Thoracic aorta (tissue), 2 donors: ENCODE results near the gene CNNM3. TPM values are rescaled to one million over a fixed set of nuclear protein-coding genes. Genes with fewer than 3 reads are reported as not detected.

Source experiments
- ATAC-seq: fragments of 150-250 bp; one replicate; pipeline ENCODE4 v1.8.0; 2017; ENCODE audit warnings: low read depth; ENCODE audit not compliant: insufficient number of reproducible peaks, low FRiP score
- DNase-seq: peaks from one replicate; pipeline ENCODE4 v3.0.0-alpha.2; 2020; ENCODE audit warnings: low spot score
- H3K27ac ChIP-seq, 2 donors: fragments of 200-600 bp; sonication (generic); 1 replicate in 1 of 2; 2 replicates in 1 of 2; pipeline ENCODE4 v1.5.1; 2016; ENCODE audit warnings: mild to moderate bottlenecking in 2 of 2, moderate library complexity in 2 of 2
- H3K27me3 ChIP-seq: fragments of 200-600 bp; sonication (generic); replicated peaks from 2 replicates; pipeline ENCODE4 v1.6.0; 2016; ENCODE audit warnings: mild to moderate bottlenecking; ENCODE audit not compliant: insufficient read depth
- H3K36me3 ChIP-seq: fragments of 200-600 bp; sonication (generic); one replicate; pipeline ENCODE4 v1.5.1; 2016
- H3K4me1 ChIP-seq, 2 donors: fragments of 200-600 bp; sonication (generic); 1 replicate in 1 of 2; 2 replicates in 1 of 2; pipeline versions ENCODE4 v1.5.1 to v1.6.0; 2016; ENCODE audit warnings: low read depth in 2 of 2, mild to moderate bottlenecking in 1 of 2; ENCODE audit not compliant: control insufficient read depth in 1 of 2
- H3K4me3 ChIP-seq: fragments of 200-600 bp; sonication (generic); 2 replicates; pipeline ENCODE4 v1.5.1; 2016; ENCODE audit warnings: mild to moderate bottlenecking
- H3K9me3 ChIP-seq: fragments of 200-600 bp; sonication (generic); 2 replicates; pipeline ENCODE4 v1.5.1; 2016
- total RNA-seq, 2 donors: library from RNA; depleted of rRNA; stranded (reverse); fragments of >200 nt; gene quantifications; one replicate each; pipeline versions ENCODE4 v1.1.0 to v1.2.3, GENCODE V29; 2016
- TF ChIP-seq, protein P1 (sequence below): fragments of 200-600 bp; sonication (generic); IDR thresholded peaks from one replicate; pipeline ENCODE4 v1.5.1; 2019; ENCODE audit warnings: antibody characterized with exemption

CNNM3 gene
- total RNA-seq, 2 donors from 2014 or later = 11.5 to 14.3 TPM

DNA sequence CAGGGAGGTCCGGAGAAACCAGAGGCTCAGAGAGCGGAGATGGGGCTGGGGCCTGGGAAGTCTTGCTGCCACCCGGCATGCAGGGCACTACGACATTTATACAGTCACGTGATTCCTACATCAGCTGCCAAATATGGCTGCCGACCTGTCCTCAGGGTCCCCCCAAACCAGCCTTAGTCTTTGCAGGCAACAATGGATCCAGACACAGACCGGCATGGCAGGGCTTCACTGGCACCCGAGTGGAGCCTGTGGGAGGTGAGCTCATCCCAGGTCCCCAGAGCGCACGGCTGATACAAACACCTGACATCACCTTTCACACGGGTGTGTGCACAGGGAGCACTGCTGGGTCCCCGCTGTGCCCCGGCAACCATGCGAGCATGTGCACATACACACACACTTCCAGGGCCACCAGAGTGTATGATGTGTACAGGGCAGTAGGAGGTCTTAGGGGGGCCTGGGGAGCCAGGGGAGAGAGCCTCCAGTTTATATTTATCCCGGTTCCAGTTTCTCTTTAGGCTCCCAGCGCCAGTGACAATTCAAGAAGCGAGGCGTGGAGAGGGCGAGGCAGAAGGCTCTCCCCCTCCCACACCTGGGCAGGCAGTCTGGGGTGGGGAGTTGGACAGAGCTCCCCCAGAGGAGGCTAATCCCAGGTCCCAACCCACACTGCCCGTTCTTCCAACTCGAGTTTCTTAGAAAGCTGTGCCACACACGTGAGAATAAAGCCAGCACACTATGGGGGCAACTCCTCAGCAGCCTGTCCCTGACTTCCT is 51.1 kb downstream of the CNNM3 start:
- peaks cover 44% of the 10 kb centered on the region for H3K36me3 ChIP-seq

DNA sequence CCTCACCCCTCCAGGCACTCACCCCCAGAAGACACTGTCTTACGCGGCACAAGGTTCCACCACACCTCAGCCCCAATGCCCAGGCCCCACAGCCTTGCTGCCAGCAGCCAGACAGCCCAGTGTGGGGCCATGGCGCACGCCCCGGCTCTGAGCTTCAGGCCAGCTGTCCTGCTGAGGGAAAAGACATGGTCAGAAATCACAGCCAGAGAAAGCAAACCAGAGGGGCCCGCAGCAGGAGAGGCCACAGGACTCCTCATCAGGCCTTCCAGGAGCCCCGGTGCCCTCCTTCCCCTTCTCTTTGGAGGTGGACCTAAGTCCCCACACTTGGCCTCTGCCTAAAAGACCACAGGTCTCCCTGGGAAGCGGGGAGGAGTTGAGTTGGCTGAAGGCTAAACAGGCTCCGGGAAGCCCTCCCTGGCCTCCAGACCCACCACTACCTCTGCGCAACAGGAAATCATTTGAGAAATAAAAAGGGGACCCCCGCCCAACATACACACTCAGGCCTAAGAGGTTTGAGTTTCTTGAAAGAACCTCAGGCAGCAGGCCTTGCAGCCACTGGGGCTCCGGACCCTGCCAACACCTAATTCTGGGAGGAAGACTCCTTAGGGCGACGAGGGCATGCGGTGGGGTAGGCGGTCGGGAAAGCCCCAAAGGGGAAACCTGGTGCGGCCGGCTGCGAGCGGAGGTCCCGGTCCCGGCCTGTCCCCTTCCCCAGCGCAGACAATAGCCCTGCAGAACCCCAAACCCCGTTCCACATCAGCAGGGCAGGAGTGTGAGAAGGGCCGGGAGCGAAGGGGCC is 51.9 kb downstream of the CNNM3 start:
- ATAC-seq (no peak), DNase-seq (no peak)
- Histone ChIP-seq H3K4me3 (peak overlapping the region; percentile 97), H3K27ac (peak overlapping the region; percentile 97 to 99), H3K4me1 (peaks cover 22 to 42% of the 10 kb centered on the region in 2 donors), H3K36me3 (peaks cover 43% of the 10 kb centered on the region), H3K27me3 (no peaks in the 10 kb centered on the region), H3K9me3 (no peaks in the 10 kb centered on the region)
- TF ChIP-seq, protein P1, sequence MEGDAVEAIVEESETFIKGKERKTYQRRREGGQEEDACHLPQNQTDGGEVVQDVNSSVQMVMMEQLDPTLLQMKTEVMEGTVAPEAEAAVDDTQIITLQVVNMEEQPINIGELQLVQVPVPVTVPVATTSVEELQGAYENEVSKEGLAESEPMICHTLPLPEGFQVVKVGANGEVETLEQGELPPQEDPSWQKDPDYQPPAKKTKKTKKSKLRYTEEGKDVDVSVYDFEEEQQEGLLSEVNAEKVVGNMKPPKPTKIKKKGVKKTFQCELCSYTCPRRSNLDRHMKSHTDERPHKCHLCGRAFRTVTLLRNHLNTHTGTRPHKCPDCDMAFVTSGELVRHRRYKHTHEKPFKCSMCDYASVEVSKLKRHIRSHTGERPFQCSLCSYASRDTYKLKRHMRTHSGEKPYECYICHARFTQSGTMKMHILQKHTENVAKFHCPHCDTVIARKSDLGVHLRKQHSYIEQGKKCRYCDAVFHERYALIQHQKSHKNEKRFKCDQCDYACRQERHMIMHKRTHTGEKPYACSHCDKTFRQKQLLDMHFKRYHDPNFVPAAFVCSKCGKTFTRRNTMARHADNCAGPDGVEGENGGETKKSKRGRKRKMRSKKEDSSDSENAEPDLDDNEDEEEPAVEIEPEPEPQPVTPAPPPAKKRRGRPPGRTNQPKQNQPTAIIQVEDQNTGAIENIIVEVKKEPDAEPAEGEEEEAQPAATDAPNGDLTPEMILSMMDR = no peak

More for the DNA sequence above, 51.1 kb downstream of the CNNM3 start:
- H3K4me1 ChIP-seq = peaks cover 22 to 37% of the 10 kb centered on the region in 2 donors
- H3K4me3 ChIP-seq = peak overlapping the region; percentile 97
- DNase-seq (no peak), ATAC-seq (no peak)
- no peaks in the 10 kb centered on the region for H3K27me3 ChIP-seq
- H3K27ac ChIP-seq = peak overlapping the region; percentile 97 to 99
- H3K9me3 ChIP-seq = no peaks in the 10 kb centered on the region
- TF ChIP-seq, protein P1 = no peak

DNA sequence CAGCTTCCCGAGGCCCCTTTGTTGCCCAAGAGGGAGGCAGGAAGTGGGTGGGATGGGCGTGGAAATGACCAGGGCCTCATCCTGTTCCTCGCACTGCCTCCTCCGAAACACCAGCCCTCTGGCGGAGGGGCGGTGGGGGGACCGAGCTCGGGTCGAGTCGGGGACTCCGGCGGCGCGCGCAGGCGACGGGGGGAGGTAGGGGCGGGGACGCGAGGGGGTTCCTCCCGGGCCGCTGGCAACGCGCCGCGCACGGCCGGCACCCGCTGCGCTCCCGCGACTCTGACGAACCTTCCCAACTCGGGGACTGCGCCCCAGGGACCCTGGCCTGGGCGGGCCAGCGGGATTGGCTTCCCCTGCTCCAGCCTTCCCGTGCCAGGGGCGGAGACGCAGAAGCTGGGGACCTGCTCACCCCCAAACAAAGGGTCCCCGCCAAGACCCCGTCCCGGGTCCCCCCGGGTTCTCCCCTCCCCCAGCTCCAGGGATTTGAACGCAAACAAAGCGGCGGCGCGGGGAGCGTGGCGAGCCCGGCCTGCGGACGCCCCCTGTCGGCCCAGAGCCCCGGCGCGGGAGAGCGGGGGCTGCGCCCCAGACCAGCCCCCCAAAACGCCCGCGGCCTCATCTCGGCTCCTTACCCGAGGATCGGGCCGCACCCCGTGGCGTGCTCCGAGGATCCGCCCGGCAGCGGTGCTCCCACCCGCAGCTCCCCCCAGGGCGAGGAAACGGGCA is 52.6 kb downstream of the CNNM3 start:
- TF ChIP-seq, protein P1 = peak; percentile 53
- H3K36me3 ChIP-seq = peaks cover 35% of the 10 kb centered on the region
- no peaks in the 10 kb centered on the region for H3K9me3 ChIP-seq
- peak overlapping the region; percentile 97 for H3K4me3 ChIP-seq
- DNase-seq (peak; percentile 65), ATAC-seq (peak; percentile 77)
- no peaks in the 10 kb centered on the region for H3K27me3 ChIP-seq
- peaks cover 29 to 49% of the 10 kb centered on the region in 2 donors for H3K4me1 ChIP-seq
- H3K27ac ChIP-seq = peak overlapping the region; percentile 97 to 99

DNA sequence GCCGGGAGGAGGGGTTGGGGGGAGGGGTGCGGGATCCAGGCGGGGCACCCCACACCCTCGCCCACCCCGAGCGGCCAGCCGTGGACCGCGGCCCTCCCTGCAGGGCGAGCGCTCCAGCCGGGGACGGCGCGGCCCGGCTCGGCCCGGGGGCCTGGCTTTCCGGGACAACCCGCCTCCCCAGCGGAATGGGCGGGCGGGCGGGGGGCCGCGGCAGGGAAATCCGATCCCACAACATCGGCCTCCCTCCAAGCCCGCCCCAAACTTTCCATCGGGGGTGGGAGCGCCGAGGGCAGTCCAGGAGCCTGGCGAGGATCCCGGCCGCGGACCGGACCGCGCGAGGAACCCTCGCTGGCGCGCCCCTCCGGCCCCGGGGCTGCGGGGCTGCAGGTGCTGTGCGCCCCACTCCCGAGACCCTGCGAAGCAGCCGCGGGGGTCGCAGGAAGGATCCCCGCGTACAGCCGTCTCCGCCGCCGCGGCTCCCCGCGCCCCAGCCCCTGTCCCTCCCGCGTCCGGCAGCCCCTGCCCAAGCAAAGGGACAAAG is 53.3 kb downstream of the CNNM3 start:
- peaks cover 33 to 56% of the 10 kb centered on the region in 2 donors for H3K4me1 ChIP-seq
- no peak for DNase-seq
- peak; percentile 44 for ATAC-seq
- TF ChIP-seq, protein P1 = peak; percentile 6
- peaks cover 29% of the 10 kb centered on the region for H3K36me3 ChIP-seq
- H3K4me3 ChIP-seq = peak overlapping the region; percentile 97
- H3K9me3 ChIP-seq = no peaks in the 10 kb centered on the region
- H3K27me3 ChIP-seq = no peaks in the 10 kb centered on the region
- peak overlapping the region; percentile 97 to 99 for H3K27ac ChIP-seq
